ENCODE data around the gene NYAP1.

Gene NYAP1

DNA sequence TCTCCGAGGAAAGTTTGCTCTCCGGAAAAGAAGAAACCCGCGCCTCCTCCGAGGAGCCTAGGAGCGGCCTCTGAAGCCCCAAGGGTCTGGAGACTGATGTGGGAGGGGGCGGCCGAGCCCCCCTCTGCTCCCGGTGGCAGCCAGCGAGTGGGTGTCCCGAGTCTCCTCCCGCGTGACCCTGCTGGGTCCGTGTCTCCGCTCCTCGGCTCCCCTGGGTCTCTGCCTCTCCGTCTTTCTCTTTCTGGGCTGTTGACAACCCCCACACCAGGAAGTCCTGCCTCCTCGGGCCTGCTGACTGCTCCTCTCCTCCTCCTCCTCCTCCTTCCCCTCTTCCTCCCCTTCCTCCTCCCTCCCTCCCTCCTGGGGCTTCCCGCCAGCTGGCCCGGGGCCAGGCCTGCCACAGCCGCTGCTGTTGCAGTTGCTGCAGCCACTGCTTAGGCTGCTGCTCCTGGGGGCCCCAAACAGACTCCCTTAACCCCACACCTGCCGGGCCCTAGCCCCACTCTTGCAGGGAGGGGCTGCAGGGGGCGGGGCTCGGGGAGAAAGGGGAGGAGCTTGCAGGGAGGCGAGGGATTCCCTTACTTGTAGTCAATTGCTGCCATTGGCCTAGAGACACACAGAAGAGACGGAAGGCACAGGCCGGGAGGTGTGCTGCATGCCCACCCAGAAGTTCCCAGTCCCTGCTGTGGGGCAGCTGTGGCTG lies 4.6 kb upstream of the NYAP1 start, which contains the start of gene TSC22D4 (continued):
- TF ChIP-seq, protein P1, sequence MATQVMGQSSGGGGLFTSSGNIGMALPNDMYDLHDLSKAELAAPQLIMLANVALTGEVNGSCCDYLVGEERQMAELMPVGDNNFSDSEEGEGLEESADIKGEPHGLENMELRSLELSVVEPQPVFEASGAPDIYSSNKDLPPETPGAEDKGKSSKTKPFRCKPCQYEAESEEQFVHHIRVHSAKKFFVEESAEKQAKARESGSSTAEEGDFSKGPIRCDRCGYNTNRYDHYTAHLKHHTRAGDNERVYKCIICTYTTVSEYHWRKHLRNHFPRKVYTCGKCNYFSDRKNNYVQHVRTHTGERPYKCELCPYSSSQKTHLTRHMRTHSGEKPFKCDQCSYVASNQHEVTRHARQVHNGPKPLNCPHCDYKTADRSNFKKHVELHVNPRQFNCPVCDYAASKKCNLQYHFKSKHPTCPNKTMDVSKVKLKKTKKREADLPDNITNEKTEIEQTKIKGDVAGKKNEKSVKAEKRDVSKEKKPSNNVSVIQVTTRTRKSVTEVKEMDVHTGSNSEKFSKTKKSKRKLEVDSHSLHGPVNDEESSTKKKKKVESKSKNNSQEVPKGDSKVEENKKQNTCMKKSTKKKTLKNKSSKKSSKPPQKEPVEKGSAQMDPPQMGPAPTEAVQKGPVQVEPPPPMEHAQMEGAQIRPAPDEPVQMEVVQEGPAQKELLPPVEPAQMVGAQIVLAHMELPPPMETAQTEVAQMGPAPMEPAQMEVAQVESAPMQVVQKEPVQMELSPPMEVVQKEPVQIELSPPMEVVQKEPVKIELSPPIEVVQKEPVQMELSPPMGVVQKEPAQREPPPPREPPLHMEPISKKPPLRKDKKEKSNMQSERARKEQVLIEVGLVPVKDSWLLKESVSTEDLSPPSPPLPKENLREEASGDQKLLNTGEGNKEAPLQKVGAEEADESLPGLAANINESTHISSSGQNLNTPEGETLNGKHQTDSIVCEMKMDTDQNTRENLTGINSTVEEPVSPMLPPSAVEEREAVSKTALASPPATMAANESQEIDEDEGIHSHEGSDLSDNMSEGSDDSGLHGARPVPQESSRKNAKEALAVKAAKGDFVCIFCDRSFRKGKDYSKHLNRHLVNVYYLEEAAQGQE (tag by site-specific recombination; IDR thresholded peaks at IDR 0.05), result no peak
- TF ChIP-seq ZNF791 (tag by site-specific recombination; IDR thresholded peaks at IDR 0.05) (no peak), ZNF16 (tag by site-specific recombination; IDR thresholded peaks at IDR 0.05; ENCODE audit: low read depth) (no peak), ZIC2 (tag by site-specific recombination; IDR thresholded peaks at IDR 0.05) (peak; percentile 99), ZNF416 (tag by site-specific recombination; IDR thresholded peaks at IDR 0.05) (no peak), ZNF560 (tag by site-specific recombination; IDR thresholded peaks at IDR 0.05; ENCODE audit: borderline replicate concordance) (no peak), GFI1B (tag by site-specific recombination; IDR thresholded peaks at IDR 0.05) (no peak), FEZF1 (tag by site-specific recombination; IDR thresholded peaks at IDR 0.05) (peak; percentile 42), ZNF132 (tag by site-specific recombination; IDR thresholded peaks at IDR 0.05; ENCODE audit: borderline replicate concordance) (no peak), ZNF146 (tag by site-specific recombination; IDR thresholded peaks at IDR 0.05) (no peak), ZNF473 (tag by site-specific recombination; IDR thresholded peaks at IDR 0.05) (no peak), ZNF555 (tag by site-specific recombination; conservative IDR thresholded peaks at IDR 0.05) (no peak), ZNF184 (tag by site-specific recombination; IDR thresholded peaks at IDR 0.05) (peak; percentile 83; the same call in 1 of the 2 replicates), ZXDB (tag by site-specific recombination; IDR thresholded peaks at IDR 0.05) (peak; percentile 95), ZNF239 (tag by site-specific recombination; IDR thresholded peaks at IDR 0.05) (0 out of 2 replicates have a peak, but pooled peaks have one; percentile 34), WT1 (tag by site-specific recombination; IDR thresholded peaks at IDR 0.05) (peak; percentile 99), MEIS1 (CRISPR knock-in tag; IDR thresholded peaks at IDR 0.05; ENCODE audit: borderline replicate concordance) (no peak), PRDM4 (tag by site-specific recombination; IDR thresholded peaks at IDR 0.05) (peak; percentile 87), ZNF350 (tag by site-specific recombination; IDR thresholded peaks at IDR 0.05) (no peak), ZNF426 (tag by site-specific recombination; IDR thresholded peaks at IDR 0.05) (no peak)
- TF ChIP-seq, protein P2, sequence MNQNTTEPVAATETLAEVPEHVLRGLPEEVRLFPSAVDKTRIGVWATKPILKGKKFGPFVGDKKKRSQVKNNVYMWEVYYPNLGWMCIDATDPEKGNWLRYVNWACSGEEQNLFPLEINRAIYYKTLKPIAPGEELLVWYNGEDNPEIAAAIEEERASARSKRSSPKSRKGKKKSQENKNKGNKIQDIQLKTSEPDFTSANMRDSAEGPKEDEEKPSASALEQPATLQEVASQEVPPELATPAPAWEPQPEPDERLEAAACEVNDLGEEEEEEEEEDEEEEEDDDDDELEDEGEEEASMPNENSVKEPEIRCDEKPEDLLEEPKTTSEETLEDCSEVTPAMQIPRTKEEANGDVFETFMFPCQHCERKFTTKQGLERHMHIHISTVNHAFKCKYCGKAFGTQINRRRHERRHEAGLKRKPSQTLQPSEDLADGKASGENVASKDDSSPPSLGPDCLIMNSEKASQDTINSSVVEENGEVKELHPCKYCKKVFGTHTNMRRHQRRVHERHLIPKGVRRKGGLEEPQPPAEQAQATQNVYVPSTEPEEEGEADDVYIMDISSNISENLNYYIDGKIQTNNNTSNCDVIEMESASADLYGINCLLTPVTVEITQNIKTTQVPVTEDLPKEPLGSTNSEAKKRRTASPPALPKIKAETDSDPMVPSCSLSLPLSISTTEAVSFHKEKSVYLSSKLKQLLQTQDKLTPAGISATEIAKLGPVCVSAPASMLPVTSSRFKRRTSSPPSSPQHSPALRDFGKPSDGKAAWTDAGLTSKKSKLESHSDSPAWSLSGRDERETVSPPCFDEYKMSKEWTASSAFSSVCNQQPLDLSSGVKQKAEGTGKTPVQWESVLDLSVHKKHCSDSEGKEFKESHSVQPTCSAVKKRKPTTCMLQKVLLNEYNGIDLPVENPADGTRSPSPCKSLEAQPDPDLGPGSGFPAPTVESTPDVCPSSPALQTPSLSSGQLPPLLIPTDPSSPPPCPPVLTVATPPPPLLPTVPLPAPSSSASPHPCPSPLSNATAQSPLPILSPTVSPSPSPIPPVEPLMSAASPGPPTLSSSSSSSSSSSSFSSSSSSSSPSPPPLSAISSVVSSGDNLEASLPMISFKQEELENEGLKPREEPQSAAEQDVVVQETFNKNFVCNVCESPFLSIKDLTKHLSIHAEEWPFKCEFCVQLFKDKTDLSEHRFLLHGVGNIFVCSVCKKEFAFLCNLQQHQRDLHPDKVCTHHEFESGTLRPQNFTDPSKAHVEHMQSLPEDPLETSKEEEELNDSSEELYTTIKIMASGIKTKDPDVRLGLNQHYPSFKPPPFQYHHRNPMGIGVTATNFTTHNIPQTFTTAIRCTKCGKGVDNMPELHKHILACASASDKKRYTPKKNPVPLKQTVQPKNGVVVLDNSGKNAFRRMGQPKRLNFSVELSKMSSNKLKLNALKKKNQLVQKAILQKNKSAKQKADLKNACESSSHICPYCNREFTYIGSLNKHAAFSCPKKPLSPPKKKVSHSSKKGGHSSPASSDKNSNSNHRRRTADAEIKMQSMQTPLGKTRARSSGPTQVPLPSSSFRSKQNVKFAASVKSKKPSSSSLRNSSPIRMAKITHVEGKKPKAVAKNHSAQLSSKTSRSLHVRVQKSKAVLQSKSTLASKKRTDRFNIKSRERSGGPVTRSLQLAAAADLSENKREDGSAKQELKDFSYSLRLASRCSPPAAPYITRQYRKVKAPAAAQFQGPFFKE (tag by site-specific recombination; IDR thresholded peaks at IDR 0.05; ENCODE audit: borderline replicate concordance), result no peak
- TF ChIP-seq, protein P3, sequence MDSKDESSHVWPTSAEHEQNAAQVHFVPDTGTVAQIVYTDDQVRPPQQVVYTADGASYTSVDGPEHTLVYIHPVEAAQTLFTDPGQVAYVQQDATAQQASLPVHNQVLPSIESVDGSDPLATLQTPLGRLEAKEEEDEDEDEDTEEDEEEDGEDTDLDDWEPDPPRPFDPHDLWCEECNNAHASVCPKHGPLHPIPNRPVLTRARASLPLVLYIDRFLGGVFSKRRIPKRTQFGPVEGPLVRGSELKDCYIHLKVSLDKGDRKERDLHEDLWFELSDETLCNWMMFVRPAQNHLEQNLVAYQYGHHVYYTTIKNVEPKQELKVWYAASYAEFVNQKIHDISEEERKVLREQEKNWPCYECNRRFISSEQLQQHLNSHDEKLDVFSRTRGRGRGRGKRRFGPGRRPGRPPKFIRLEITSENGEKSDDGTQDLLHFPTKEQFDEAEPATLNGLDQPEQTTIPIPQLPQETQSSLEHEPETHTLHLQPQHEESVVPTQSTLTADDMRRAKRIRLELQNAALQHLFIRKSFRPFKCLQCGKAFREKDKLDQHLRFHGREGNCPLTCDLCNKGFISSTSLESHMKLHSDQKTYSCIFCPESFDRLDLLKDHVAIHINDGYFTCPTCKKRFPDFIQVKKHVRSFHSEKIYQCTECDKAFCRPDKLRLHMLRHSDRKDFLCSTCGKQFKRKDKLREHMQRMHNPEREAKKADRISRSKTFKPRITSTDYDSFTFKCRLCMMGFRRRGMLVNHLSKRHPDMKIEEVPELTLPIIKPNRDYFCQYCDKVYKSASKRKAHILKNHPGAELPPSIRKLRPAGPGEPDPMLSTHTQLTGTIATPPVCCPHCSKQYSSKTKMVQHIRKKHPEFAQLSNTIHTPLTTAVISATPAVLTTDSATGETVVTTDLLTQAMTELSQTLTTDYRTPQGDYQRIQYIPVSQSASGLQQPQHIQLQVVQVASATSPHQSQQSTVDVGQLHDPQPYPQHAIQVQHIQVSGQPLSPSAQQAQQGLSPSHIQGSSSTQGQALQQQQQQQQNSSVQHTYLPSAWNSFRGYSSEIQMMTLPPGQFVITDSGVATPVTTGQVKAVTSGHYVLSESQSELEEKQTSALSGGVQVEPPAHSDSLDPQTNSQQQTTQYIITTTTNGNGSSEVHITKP (tag by site-specific recombination; IDR thresholded peaks at IDR 0.05), result peak; percentile 81
